ENCODE data around the gene B4GAT1. TPM values are rescaled to one million over a fixed set of nuclear protein-coding genes. Genes with fewer than 3 reads are reported as not detected.

B4GAT1 gene
- total and polyA plus RNA-seq, 2 of the 13 experiments (the other 11 are each of a cell fraction or from before 2014, with no cell fraction given): 40.4 to 109 TPM

DNA sequence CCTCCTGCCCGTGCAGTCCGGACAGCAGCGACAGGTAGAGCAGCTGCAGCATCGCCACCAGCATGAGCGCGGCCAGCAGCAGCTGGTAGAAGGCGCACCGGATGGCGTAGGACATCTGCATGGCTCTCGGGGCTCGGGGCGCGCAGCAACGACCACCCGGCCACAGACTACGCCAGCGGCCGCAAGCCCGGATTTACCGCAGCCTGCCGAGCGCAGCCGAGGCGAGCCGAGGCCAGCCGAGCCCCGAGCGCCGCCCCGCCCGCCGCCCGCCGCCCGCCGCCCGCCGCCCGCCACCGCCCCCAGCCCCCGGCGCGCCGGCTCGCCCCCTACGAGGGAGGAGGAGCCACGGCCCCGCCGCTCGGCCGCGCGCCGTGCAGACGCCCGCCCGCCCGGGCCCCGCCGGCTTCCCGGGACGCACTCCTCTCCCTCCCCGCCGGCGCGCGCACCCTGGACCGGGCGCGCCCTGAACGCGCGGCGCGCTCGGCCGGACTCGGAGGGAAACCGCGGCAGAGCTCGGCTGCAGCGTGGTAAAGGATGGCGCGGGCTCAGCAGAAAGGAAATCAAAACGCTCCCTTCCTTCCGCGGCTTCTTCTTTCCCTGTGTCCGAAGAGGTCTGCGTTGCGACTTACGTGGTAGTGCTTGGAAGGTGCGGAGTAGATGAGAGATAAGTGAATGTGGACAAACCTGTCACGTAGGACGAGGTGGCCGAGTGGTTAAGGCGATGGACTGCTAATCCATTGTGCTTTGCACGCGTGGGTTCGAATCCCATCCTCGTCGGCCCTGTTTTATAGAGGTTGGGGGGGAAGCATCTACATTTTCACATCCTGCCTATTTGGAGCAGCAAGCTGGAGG is at the start of gene B4GAT1 (continued):
- no peak for TF ChIP-seq SMYD3 (CRISPR knock-in tag; IDR thresholded peaks at IDR 0.05)
- TF ChIP-seq, protein P1, sequence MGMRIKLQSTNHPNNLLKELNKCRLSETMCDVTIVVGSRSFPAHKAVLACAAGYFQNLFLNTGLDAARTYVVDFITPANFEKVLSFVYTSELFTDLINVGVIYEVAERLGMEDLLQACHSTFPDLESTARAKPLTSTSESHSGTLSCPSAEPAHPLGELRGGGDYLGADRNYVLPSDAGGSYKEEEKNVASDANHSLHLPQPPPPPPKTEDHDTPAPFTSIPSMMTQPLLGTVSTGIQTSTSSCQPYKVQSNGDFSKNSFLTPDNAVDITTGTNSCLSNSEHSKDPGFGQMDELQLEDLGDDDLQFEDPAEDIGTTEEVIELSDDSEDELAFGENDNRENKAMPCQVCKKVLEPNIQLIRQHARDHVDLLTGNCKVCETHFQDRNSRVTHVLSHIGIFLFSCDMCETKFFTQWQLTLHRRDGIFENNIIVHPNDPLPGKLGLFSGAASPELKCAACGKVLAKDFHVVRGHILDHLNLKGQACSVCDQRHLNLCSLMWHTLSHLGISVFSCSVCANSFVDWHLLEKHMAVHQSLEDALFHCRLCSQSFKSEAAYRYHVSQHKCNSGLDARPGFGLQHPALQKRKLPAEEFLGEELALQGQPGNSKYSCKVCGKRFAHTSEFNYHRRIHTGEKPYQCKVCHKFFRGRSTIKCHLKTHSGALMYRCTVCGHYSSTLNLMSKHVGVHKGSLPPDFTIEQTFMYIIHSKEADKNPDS (CRISPR knock-in tag; IDR thresholded peaks at IDR 0.05): no peak
- 0 out of 2 replicates have a peak, but pooled peaks have one; percentile 42 for TF ChIP-seq ZNF343 (CRISPR knock-in tag; IDR thresholded peaks at IDR 0.05)
- TF ChIP-seq ATF6 (CRISPR knock-in tag; conservative IDR thresholded peaks at IDR 0.05): no peak
- TF ChIP-seq KDM4B (CRISPR knock-in tag; IDR thresholded peaks at IDR 0.05): 0 out of 2 replicates have a peak, but pooled peaks have one; percentile 70
- TF ChIP-seq NR2F6 (IDR thresholded peaks at IDR 0.05): no peak
- 0 out of 2 replicates have a peak, but pooled peaks have one; percentile 31 for TF ChIP-seq NR2F6 (CRISPR knock-in tag; IDR thresholded peaks at IDR 0.05)
- TF ChIP-seq, protein P2, sequence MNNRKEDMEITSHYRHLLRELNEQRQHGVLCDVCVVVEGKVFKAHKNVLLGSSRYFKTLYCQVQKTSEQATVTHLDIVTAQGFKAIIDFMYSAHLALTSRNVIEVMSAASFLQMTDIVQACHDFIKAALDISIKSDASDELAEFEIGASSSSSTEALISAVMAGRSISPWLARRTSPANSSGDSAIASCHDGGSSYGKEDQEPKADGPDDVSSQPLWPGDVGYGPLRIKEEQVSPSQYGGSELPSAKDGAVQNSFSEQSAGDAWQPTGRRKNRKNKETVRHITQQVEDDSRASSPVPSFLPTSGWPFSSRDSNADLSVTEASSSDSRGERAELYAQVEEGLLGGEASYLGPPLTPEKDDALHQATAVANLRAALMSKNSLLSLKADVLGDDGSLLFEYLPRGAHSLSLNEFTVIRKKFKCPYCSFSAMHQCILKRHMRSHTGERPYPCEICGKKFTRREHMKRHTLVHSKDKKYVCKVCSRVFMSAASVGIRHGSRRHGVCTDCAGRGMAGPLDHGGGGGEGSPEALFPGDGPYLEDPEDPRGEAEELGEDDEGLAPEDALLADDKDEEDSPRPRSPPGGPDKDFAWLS (CRISPR knock-in tag; IDR thresholded peaks at IDR 0.05; ENCODE audit: borderline replicate concordance): no peak
- TF ChIP-seq ZMYM4 (CRISPR knock-in tag; IDR thresholded peaks at IDR 0.05): peak; percentile 52; the same call in 1 of the 2 replicates
- no peak for TF ChIP-seq ZNF33A (CRISPR knock-in tag; IDR thresholded peaks at IDR 0.05; ENCODE audit: borderline replicate concordance)
- TF ChIP-seq MAFG (CRISPR knock-in tag; IDR thresholded peaks at IDR 0.05): no peak
- peak; percentile 84 for TF ChIP-seq ZBTB20 (CRISPR knock-in tag; IDR thresholded peaks at IDR 0.05; ENCODE audit: borderline replicate concordance, low read depth)
- no peak for TF ChIP-seq ZNF510 (CRISPR knock-in tag; IDR thresholded peaks at IDR 0.05; ENCODE audit: low read depth)
- TF ChIP-seq, protein P3, sequence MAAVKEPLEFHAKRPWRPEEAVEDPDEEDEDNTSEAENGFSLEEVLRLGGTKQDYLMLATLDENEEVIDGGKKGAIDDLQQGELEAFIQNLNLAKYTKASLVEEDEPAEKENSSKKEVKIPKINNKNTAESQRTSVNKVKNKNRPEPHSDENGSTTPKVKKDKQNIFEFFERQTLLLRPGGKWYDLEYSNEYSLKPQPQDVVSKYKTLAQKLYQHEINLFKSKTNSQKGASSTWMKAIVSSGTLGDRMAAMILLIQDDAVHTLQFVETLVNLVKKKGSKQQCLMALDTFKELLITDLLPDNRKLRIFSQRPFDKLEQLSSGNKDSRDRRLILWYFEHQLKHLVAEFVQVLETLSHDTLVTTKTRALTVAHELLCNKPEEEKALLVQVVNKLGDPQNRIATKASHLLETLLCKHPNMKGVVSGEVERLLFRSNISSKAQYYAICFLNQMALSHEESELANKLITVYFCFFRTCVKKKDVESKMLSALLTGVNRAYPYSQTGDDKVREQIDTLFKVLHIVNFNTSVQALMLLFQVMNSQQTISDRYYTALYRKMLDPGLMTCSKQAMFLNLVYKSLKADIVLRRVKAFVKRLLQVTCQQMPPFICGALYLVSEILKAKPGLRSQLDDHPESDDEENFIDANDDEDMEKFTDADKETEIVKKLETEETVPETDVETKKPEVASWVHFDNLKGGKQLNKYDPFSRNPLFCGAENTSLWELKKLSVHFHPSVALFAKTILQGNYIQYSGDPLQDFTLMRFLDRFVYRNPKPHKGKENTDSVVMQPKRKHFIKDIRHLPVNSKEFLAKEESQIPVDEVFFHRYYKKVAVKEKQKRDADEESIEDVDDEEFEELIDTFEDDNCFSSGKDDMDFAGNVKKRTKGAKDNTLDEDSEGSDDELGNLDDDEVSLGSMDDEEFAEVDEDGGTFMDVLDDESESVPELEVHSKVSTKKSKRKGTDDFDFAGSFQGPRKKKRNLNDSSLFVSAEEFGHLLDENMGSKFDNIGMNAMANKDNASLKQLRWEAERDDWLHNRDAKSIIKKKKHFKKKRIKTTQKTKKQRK (IDR thresholded peaks at IDR 0.05; ENCODE audit: low read length): no peak
- no peak for TF ChIP-seq ZNF30 (CRISPR knock-in tag; IDR thresholded peaks at IDR 0.05)
- no peak for TF ChIP-seq SRSF9 (IDR thresholded peaks at IDR 0.05; ENCODE audit: borderline replicate concordance, insufficient read depth, low read depth, low read length, poor library complexity, severe bottlenecking)
- TF ChIP-seq GTF2F1 (IDR thresholded peaks at IDR 0.05; ENCODE audit: low read length): no peak
- TF ChIP-seq SKI (IDR thresholded peaks at IDR 0.05; ENCODE audit: partially characterized antibody): peak; percentile 36
- no peak for TF ChIP-seq ZMAT5 (CRISPR knock-in tag; IDR thresholded peaks at IDR 0.05; ENCODE audit: borderline replicate concordance, low read depth)
